ENCODE data around the gene ERG. TPM values are rescaled to one million over a fixed set of nuclear protein-coding genes. Genes with fewer than 3 reads are reported as not detected.

Gene ERG
- polyA plus RNA-seq, 2 of the 4 experiments (the other 2 are of a cell fraction), result not detected

- Histone ChIP-seq H3K9me3 (no peaks in the 10 kb centered on the region), H3K4me2 (no peak overlapping the region), H3K4me1 (no peaks in the 10 kb centered on the region), H3K27ac (no peak overlapping the region), H3K4me3 (no peak overlapping the region)
- CTCF ChIA-PET, result interaction anchor here (1.3 to 2.2 kb wide), 2 partner anchors 36 to 828 kb away, joined by 3 to 5 read pairs; no protein-coding TSS in a partner anchor
- ATAC-seq (no peak), DNase-seq (ENCODE audit: low read depth in 1 of 2, low spot score in 1 of 2) (no peak), FAIRE-seq (no peak)
- WGBS (ENCODE audit: missing lambda C conversion rate), result 34% methylated on average over 1 of the region's 1 CpG
- TF ChIP-seq GATA3 (IDR thresholded peaks at IDR 0.05; ENCODE audit: borderline replicate concordance), result no peak
- no peak for TF ChIP-seq CHD2 (IDR thresholded peaks at IDR 0.05; ENCODE audit: low read length, partially characterized antibody)
- no peak for TF ChIP-seq HMGXB4 (CRISPR knock-in tag; IDR thresholded peaks at IDR 0.05; ENCODE audit: borderline replicate concordance)
- TF ChIP-seq HES2 (IDR thresholded peaks at IDR 0.05), result no peak
- no peak for TF ChIP-seq CHD4 (IDR thresholded peaks at IDR 0.05; ENCODE audit: borderline replicate concordance)
- no peak for TF ChIP-seq BHLHE40 (IDR thresholded peaks at IDR 0.05; ENCODE audit: low read depth, low read length)
- TF ChIP-seq JUN (IDR thresholded peaks at IDR 0.05), result no peak
- no peak for TF ChIP-seq HOXB13 (CRISPR knock-in tag; IDR thresholded peaks at IDR 0.05; ENCODE audit: low read depth)
- no peak for TF ChIP-seq E2F6 (IDR thresholded peaks at IDR 0.05; ENCODE audit: borderline replicate concordance, low read depth)
- TF ChIP-seq CEBPB (IDR thresholded peaks at IDR 0.05), result no peak
- POLR2A ChIA-PET, result no interaction called here
Measured at GRCh38 chr21:38392661-38393060, 105.6 kb downstream of the ERG start.

- 38% methylated on average over 5 of the region's 5 CpGs for WGBS (ENCODE audit: missing lambda C conversion rate)
- FAIRE-seq, result no peak
- no peak for TF ChIP-seq CTCF (IDR thresholded peaks at IDR 0.05)
- no peak for TF ChIP-seq RAD21 (conservative IDR thresholded peaks at IDR 0.05 in 1 of 2, IDR thresholded peaks at IDR 0.05 in 1 of 2)
- TF ChIP-seq JUN (IDR thresholded peaks at IDR 0.05), result no peak
- no peak for TF ChIP-seq ZNF302 (CRISPR knock-in tag; IDR thresholded peaks at IDR 0.05)
- no peak for TF ChIP-seq EHMT2 (IDR thresholded peaks at IDR 0.05; ENCODE audit: low read depth)
- no peak for TF ChIP-seq REST (IDR thresholded peaks at IDR 0.05)
- no peak for TF ChIP-seq KDM5A (IDR thresholded peaks at IDR 0.05)
- no peak for TF ChIP-seq RNF2 (IDR thresholded peaks at IDR 0.05; ENCODE audit: borderline replicate concordance, low read depth)
- no peak for TF ChIP-seq HOXB13 (CRISPR knock-in tag; IDR thresholded peaks at IDR 0.05; ENCODE audit: low read depth)
- TF ChIP-seq CBX8 (IDR thresholded peaks at IDR 0.05), result no peak
- TF ChIP-seq USF2 (IDR thresholded peaks at IDR 0.05), result no peak
- TF ChIP-seq HDAC2 (IDR thresholded peaks at IDR 0.05), result no peak
- TF ChIP-seq E2F6 (IDR thresholded peaks at IDR 0.05; ENCODE audit: borderline replicate concordance, low read depth), result no peak
- TF ChIP-seq GATA3 (IDR thresholded peaks at IDR 0.05; ENCODE audit: borderline replicate concordance), result no peak
- TF ChIP-seq TP53 (CRISPR knock-in tag; IDR thresholded peaks at IDR 0.05), result no peak
- TF ChIP-seq MAX (IDR thresholded peaks at IDR 0.05), result no peak
- TF ChIP-seq CHD4 (IDR thresholded peaks at IDR 0.05; ENCODE audit: borderline replicate concordance), result no peak
- no peak for TF ChIP-seq NFE2L2 (conservative IDR thresholded peaks at IDR 0.05; ENCODE audit: low read length)
- no peak for TF ChIP-seq SREBF2 (IDR thresholded peaks at IDR 0.05)
- no peak for TF ChIP-seq BCL3 (IDR thresholded peaks at IDR 0.05)
Measured at GRCh38 chr21:38389896-38390295, 108.4 kb downstream of the ERG start.

More at GRCh38 chr21:38389896-38390295, 108.4 kb downstream of the ERG start:
- H3K27ac ChIP-seq, result no peak overlapping the region
- no peak overlapping the region for H3K4me3 ChIP-seq
- H3K9me3 ChIP-seq, result no peaks in the 10 kb centered on the region
- ChIA-PET POLR2A (no interaction called here), CTCF (no interaction called here)
- H3K4me2 ChIP-seq, result no peak overlapping the region
- no peak for ATAC-seq
- H3K4me1 ChIP-seq, result no peaks in the 10 kb centered on the region
- no peak for DNase-seq (ENCODE audit: low read depth in 1 of 2, low spot score in 1 of 2)

Data from A549 (cell line).